ENCODE data around the gene SYNPO2.

- no peak for TF ChIP-seq CTCF (optimal IDR thresholded peaks at IDR 0.05 in 1 of 3, IDR thresholded peaks at IDR 0.05 in 1 of 3, conservative IDR thresholded peaks at IDR 0.05 in 1 of 3; ENCODE audit: extremely low read depth in 1 of 3, insufficient read depth in 2 of 3, low read length in 3 of 3)
- no peak for TF ChIP-seq EZH2 (IDR thresholded peaks at IDR 0.05; ENCODE audit: low read length)
Observed at GRCh38 chr4:118846979-118847378, 41.7 kb upstream of the SYNPO2 start.
